ENCODE data around the gene HOXD12.

The HOXD12 gene

GRCh38 chr2:176148751-176149421, 49.3 kb downstream of the HOXD12 start:
- no peak for DNase-seq (ENCODE audit: low read depth)

GRCh38 chr2:176149481-176149938, 49.9 kb downstream of the HOXD12 start:
- DNase-seq (ENCODE audit: low read depth) = no peak

- no peak for DNase-seq (ENCODE audit: low read depth)
Observed at GRCh38 chr2:176149939-176150583, 50.5 kb downstream of the HOXD12 start.

- no peak for DNase-seq (ENCODE audit: low read depth)
Observed at GRCh38 chr2:176150584-176151441, 51.2 kb downstream of the HOXD12 start.

GRCh38 chr2:176151442-176152287, 52.1 kb downstream of the HOXD12 start, which contains the start of gene HOXD4:
TSS of gene HOXD4 (plus strand) at chr2:176151550. CDS start at chr2:176151634, 84 bp downstream.
- no peak for DNase-seq (ENCODE audit: low read depth)

Data from stimulated activated CD8-positive, alpha-beta memory T cell treated with anti-CD3 and anti-CD28 coated beads, Interleukin-12 subunit alpha, Interleukin-12 subunit beta, amount 100 ng/mL, for 4 hours (primary cell).